ENCODE measurements around the gene MVK.

Gene MVK

DNA sequence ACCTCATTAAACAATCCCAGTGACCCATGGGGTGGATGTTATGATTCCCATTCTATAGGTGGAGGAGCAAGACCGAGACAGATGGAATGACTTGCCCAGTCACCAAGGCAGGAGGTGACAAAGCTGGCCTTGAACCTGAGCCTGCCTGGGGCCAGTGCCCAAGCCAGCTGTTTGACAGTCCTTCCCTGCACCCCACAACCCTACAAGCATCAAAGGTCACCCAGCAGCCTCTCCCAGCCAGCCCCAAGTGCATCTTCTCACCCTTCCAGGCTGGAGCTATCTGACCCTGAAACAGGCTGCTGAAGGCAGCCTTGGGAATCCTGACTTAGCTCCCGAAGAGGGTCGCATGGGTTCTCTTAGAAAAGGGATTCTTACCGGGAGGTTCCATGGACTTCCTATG, 20.6 kb upstream of the MVK start:
- H3K4me3 ChIP-seq (ENCODE audit: low read depth, low read length), result no peak overlapping the region
- no peak for DNase-seq (ENCODE audit: low read depth)
- TF ChIP-seq, protein P1, sequence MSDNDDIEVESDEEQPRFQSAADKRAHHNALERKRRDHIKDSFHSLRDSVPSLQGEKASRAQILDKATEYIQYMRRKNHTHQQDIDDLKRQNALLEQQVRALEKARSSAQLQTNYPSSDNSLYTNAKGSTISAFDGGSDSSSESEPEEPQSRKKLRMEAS (IDR thresholded peaks at IDR 0.05; ENCODE audit: low read depth, low read length), result no peak
- TF ChIP-seq, protein P2, sequence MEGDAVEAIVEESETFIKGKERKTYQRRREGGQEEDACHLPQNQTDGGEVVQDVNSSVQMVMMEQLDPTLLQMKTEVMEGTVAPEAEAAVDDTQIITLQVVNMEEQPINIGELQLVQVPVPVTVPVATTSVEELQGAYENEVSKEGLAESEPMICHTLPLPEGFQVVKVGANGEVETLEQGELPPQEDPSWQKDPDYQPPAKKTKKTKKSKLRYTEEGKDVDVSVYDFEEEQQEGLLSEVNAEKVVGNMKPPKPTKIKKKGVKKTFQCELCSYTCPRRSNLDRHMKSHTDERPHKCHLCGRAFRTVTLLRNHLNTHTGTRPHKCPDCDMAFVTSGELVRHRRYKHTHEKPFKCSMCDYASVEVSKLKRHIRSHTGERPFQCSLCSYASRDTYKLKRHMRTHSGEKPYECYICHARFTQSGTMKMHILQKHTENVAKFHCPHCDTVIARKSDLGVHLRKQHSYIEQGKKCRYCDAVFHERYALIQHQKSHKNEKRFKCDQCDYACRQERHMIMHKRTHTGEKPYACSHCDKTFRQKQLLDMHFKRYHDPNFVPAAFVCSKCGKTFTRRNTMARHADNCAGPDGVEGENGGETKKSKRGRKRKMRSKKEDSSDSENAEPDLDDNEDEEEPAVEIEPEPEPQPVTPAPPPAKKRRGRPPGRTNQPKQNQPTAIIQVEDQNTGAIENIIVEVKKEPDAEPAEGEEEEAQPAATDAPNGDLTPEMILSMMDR (IDR thresholded peaks at IDR 0.05; ENCODE audit: low read depth, low read length), result no peak
- TF ChIP-seq MYC (IDR thresholded peaks at IDR 0.05; ENCODE audit: low read depth, low read length) (no peak), POLR2A (IDR thresholded peaks at IDR 0.05; ENCODE audit: extremely low read depth, insufficient read length) (no peak)

DNA sequence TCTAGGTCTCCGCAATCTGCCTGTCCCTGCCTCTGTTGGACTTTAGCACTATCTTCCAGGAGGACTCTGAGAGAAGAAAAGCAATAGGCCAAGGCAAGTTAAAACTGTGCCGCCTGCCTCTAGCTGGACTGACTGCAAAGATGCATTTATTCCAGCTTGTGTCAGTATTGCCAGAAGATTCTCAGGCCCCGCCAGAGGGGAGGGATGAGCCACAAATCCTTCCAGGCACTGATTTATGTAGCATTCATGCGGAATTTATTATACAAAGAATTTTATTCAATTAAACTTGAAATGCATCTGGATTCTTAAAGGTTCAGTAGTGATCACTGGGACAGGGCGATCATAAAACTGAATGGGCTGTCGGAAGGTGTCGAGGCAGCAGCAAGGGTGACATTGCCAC, 20.1 kb upstream of the MVK start:
- no peak for TF ChIP-seq POLR2A (IDR thresholded peaks at IDR 0.05; ENCODE audit: extremely low read depth, insufficient read length)
- TF ChIP-seq, protein P1 (IDR thresholded peaks at IDR 0.05; ENCODE audit: low read depth, low read length), result no peak
- TF ChIP-seq, protein P2 (IDR thresholded peaks at IDR 0.05; ENCODE audit: low read depth, low read length), result no peak
- TF ChIP-seq MYC (IDR thresholded peaks at IDR 0.05; ENCODE audit: low read depth, low read length), result no peak
- no peak overlapping the region for H3K4me3 ChIP-seq (ENCODE audit: low read depth, low read length)

DNA sequence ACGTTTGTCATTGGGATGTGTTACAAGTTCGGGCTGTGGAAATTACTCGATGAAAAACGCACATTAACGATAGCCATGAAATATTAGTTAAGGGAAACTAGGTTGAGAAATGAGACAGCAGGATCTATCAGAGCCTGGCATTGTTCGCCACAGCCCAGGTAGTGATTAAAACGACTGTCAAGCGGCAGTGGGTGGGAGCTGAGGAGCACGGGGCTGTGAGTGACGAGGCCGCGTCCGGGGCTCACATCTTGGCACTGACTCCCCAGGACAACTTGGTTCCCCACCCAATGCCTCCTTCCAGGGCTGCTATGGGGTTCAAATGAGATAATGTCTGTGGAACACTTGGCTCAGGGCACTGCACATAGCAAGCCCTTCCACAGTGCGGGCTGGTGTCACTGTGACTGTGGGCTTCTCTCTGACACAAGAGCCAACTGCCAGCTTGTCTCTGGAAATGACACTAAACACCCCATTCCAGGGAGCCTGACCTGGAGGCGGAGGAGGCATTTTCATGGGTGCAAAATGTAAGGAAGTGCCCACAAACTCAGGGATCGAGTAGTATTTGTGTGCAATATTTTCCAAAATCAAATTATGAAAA, 19.6 kb upstream of the MVK start:
- no peak for DNase-seq (ENCODE audit: low read depth)
- no peak overlapping the region for H3K4me3 ChIP-seq (ENCODE audit: low read depth, low read length)
- TF ChIP-seq MYC (IDR thresholded peaks at IDR 0.05; ENCODE audit: low read depth, low read length) (no peak), POLR2A (IDR thresholded peaks at IDR 0.05; ENCODE audit: extremely low read depth, insufficient read length) (no peak)
- TF ChIP-seq, protein P2 (IDR thresholded peaks at IDR 0.05; ENCODE audit: low read depth, low read length), result no peak
- TF ChIP-seq, protein P1 (IDR thresholded peaks at IDR 0.05; ENCODE audit: low read depth, low read length), result no peak

More for the DNA sequence above, 20.1 kb upstream of the MVK start:
- DNase-seq (ENCODE audit: low read depth), result no peak

DNA sequence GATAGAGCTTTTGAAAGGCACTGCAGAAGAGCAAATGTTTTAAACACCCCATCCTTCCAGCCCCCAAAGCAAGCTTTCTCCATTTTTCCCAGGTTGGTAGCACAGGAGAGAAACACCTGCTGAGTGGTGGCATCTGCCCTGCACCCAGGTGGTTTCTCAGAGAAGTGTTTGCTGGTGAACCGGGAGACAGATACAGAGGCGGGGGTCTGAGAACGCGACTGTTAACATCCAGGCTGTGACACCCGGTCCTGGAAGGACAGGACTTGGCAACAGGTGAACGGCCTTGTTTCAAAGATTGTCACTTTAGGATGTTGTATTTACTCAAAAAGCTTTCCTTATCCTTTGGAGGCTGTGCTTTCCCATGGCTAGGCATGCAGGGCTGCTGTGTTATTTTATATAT, 18.8 kb upstream of the MVK start:
- TF ChIP-seq, protein P1 (IDR thresholded peaks at IDR 0.05; ENCODE audit: low read depth, low read length), result no peak
- no peak for TF ChIP-seq POLR2A (IDR thresholded peaks at IDR 0.05; ENCODE audit: extremely low read depth, insufficient read length)
- no peak for TF ChIP-seq MYC (IDR thresholded peaks at IDR 0.05; ENCODE audit: low read depth, low read length)
- TF ChIP-seq, protein P2 (IDR thresholded peaks at IDR 0.05; ENCODE audit: low read depth, low read length), result no peak
- DNase-seq (ENCODE audit: low read depth), result no peak
- no peak overlapping the region for H3K4me3 ChIP-seq (ENCODE audit: low read depth, low read length)

DNA sequence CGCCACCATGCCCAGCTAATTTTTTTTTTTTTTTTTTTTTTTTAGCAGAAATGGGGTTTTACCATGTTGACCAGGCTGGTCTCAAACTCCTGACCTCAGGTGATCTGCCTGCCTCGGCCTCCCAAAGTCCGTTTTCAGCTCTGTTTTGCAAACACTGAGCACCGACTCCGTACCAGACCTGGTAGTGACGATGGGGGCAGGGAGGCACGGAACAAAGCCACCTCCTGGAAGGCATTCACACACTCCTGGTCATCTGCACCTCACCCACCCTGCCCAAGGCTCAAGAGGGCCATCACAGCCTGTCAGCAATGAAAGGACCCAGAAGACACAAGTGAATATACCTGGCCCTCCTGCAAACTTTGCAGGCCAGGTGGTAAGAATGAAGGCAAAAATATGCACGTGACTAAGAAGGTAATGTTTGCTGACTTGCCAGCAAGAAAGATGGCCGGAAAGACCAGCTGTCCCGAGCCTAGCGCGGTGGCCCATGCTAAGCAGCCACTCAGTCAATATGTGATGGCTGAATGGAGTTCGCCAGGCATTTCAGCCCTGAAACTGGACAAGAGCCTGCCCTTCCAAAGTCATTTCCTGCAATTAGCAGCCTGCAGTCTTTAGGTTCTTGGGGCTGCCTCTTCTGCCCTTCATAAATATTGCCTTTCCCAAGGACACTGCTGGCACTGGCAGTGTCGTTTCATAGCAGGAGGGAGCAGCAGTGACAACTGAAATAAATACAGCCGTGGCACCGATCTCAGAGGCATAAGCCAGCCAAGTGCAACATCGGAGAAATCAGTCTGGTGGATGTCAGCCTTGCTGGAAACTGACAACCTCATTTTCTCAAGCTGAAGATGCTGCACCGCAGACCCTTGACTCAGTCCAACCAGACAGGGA, 17.9 kb upstream of the MVK start:
- TF ChIP-seq MYC (IDR thresholded peaks at IDR 0.05; ENCODE audit: low read depth, low read length), result no peak
- TF ChIP-seq, protein P1 (IDR thresholded peaks at IDR 0.05; ENCODE audit: low read depth, low read length), result no peak
- TF ChIP-seq POLR2A (IDR thresholded peaks at IDR 0.05; ENCODE audit: extremely low read depth, insufficient read length), result no peak
- TF ChIP-seq, protein P2 (IDR thresholded peaks at IDR 0.05; ENCODE audit: low read depth, low read length), result no peak
- no peak for DNase-seq (ENCODE audit: low read depth)
- H3K4me3 ChIP-seq (ENCODE audit: low read depth, low read length), result no peak overlapping the region

Data from NB4 (cell line).